Esophagus squamous epithelium (tissue), 4 donors: ENCODE data around the gene GOLPH3L.
"Not testable (repeated sequence)": the region's sequence is repeated elsewhere in the genome, so short reads cannot be mapped to it uniquely, and the experiment has no call there.

Experiments used
- POLR2A ChIP-seq, 4 donors: fragments of 450-650 bp; IDR thresholded peaks; one replicate each; pipeline ENCODE4 v1.6.1; 2017; ENCODE audit warnings: antibody characterized with exemption in 4 of 4, mild to moderate bottlenecking in 4 of 4, moderate library complexity in 3 of 4
- TF ChIP-seq, protein P1 (sequence below), 6 experiments: fragments of 450-650 bp in 4 of 6; fragments of 200-600 bp in 2 of 6; sonication (generic) in 2 of 6; IDR thresholded peaks; one replicate each; pipeline ENCODE4 v1.5.1; 2016 to 2019; ENCODE audit warnings: antibody characterized with exemption in 6 of 6, mild to moderate bottlenecking in 4 of 6, moderate library complexity in 4 of 6

DNA sequence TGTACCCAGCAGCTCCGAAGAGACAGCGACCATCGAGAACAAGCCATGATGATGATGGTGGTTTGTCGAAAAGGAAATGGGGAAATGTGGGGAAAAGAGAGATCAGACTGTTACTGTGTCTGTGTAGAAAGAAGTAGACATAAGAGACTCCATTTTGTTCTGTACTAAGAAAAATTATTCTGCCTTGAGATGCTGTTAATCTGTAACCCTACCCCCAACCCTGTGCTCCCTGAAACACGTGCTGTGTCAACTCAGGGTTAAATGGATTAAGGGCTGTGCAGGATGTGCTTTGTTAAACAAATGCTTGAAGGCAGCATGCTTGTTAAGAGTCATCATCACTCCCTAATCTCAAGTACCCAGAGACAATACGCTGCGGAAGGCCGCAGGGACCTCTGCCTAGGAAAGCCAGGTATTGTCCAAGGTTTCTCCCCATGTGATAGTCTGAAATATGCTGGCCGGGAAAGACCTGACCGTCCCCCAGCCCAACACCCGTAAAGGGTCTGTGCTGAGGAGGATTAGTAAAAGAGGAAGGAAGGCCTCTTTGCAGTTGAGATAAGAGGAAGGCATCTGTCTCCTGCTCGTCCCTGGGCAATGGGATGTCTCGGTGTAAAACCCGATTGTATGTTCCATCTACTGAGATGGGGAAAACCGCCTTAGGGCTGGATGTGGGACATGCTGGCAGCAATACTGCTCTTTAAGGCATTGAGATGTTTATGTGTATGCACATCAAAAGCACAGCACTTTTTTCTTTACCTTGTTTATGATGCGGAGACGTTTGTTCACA is 61.9 kb downstream of the GOLPH3L start:
- TF ChIP-seq, protein P1, sequence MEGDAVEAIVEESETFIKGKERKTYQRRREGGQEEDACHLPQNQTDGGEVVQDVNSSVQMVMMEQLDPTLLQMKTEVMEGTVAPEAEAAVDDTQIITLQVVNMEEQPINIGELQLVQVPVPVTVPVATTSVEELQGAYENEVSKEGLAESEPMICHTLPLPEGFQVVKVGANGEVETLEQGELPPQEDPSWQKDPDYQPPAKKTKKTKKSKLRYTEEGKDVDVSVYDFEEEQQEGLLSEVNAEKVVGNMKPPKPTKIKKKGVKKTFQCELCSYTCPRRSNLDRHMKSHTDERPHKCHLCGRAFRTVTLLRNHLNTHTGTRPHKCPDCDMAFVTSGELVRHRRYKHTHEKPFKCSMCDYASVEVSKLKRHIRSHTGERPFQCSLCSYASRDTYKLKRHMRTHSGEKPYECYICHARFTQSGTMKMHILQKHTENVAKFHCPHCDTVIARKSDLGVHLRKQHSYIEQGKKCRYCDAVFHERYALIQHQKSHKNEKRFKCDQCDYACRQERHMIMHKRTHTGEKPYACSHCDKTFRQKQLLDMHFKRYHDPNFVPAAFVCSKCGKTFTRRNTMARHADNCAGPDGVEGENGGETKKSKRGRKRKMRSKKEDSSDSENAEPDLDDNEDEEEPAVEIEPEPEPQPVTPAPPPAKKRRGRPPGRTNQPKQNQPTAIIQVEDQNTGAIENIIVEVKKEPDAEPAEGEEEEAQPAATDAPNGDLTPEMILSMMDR (IDR thresholded peaks at IDR 0.05) = not testable (repeated sequence)
- not testable (repeated sequence) for TF ChIP-seq POLR2A (IDR thresholded peaks at IDR 0.05)
